HG02870 (cell line): Measurements from ENCODE around the gene BBLN.
"Not testable (repeated sequence)": the region's sequence is repeated elsewhere in the genome, so short reads cannot be mapped to it uniquely, and the experiment has no call there.

Experiments
- ATAC-seq: cut with Tn5 transposase; IDR thresholded peaks from one replicate; pipeline ENCODE4 v1.9.1; 2021; ENCODE audit warnings: mild to moderate bottlenecking, moderate library complexity; ENCODE audit not compliant: unreplicated experiment

BBLN gene

GRCh38 chr9:128162215-128163026, 2.4 kb downstream of the BBLN start:
- no peak for ATAC-seq

- no peak for ATAC-seq
Measured at GRCh38 chr9:128163027-128163515, 3.0 kb downstream of the BBLN start.

GRCh38 chr9:128163523-128164306, 3.6 kb downstream of the BBLN start:
- no peak for ATAC-seq

- ATAC-seq: no peak
Measured at GRCh38 chr9:128164307-128164885, 4.3 kb downstream of the BBLN start.

- ATAC-seq: no peak
Measured at GRCh38 chr9:128166169-128166568, 6.1 kb downstream of the BBLN start.

- no peak for ATAC-seq
Measured at GRCh38 chr9:128167209-128167608, 7.1 kb downstream of the BBLN start.

GRCh38 chr9:128168731-128169308, 8.8 kb downstream of the BBLN start:
- no peak for ATAC-seq

GRCh38 chr9:128169492-128169891, 9.4 kb downstream of the BBLN start:
- no peak for ATAC-seq

GRCh38 chr9:128169925-128170324, 9.9 kb downstream of the BBLN start:
- ATAC-seq: no peak

- ATAC-seq: no peak
Measured at GRCh38 chr9:128174062-128174461, 14.0 kb downstream of the BBLN start.

- no peak for ATAC-seq
Measured at GRCh38 chr9:128175102-128175563, 15.1 kb downstream of the BBLN start.

GRCh38 chr9:128175726-128176125, 15.7 kb downstream of the BBLN start:
- ATAC-seq: no peak

- no peak for ATAC-seq
Measured at GRCh38 chr9:128178806-128179431, 18.9 kb downstream of the BBLN start.

GRCh38 chr9:128180001-128180400, 19.9 kb downstream of the BBLN start:
- ATAC-seq: no peak

GRCh38 chr9:128180447-128180846, 20.4 kb downstream of the BBLN start:
- ATAC-seq: no peak

GRCh38 chr9:128181480-128181879, 21.4 kb downstream of the BBLN start:
- ATAC-seq: not testable (repeated sequence)

- no peak for ATAC-seq
Measured at GRCh38 chr9:128182893-128183588, 23.0 kb downstream of the BBLN start.

GRCh38 chr9:128185979-128186965, 26.2 kb downstream of the BBLN start:
- ATAC-seq: no peak

GRCh38 chr9:128187361-128187760, 27.3 kb downstream of the BBLN start:
- ATAC-seq: no peak
